GM12892 (cell line): ENCODE results near the gene CAPN5.

ENCODE experiments used
- POLR2A ChIP-seq: IDR thresholded peaks from 2 replicates; pipeline ENCODE4 v1.6.1; 2011; ENCODE audit warnings: low read depth, low read length, control low read depth
- POLR2AphosphoS5 ChIP-seq: IDR thresholded peaks from 2 replicates; pipeline ENCODE4 v1.6.1; 2011; ENCODE audit warnings: low read depth, low read length, control low read depth

DNA sequence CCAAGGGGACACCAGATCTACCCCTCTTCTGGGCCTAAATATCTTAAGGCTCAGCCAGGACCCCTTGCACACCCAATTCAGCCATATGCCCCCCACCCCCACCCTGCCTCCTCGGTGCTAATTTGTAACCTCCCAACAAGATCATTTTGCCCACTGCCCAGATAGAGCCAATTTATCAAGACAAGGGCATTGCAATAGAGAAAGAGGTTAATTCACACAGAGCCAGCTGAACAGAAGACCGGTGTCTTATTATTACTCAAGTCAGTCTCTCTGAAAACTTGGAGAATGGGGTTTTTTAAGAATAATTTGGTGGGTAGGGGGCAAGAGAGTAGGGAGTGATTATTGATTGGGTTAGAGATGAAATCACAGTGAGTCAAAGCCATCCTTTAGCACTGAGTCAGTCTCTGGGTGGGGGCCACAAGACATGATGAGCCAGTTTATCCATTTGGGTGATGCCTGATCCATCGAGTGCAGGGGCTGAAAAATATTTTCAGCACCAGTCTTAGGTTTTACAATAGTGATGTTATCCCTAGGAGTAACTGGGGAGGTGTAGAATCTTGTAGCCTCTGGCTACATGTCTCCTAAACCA, 9.9 kb upstream of the CAPN5 start:
- TF ChIP-seq POLR2AphosphoS5 (no peak), POLR2A (no peak)
